K562 (cell line): ENCODE results near the gene POLR2L. TPM values are rescaled to one million over a fixed set of nuclear protein-coding genes. Genes with fewer than 3 reads are reported as not detected.

Experiments used
- CGGBP1 ChIP-seq: fragments of 250-450 bp; sonication (Bioruptor Pico); IDR thresholded peaks from 2 replicates; pipeline ENCODE4 v1.9.0; 2021; ENCODE audit warnings: mild to moderate bottlenecking
- CREM ChIP-seq: IDR thresholded peaks from 2 replicates; pipeline ENCODE4 v1.6.1; 2014; ENCODE audit warnings: antibody characterized with exemption, low read depth
- CXXC5 ChIP-seq: fragments of 250-450 bp; sonication (Bioruptor Pico); IDR thresholded peaks from 2 replicates; pipeline ENCODE4 v1.8.0; 2022; ENCODE audit warnings: inconsistent platforms, mild to moderate bottlenecking, moderate library complexity
- ESRRA ChIP-seq: fragments of 450-650 bp; IDR thresholded peaks from 2 replicates; pipeline ENCODE4 v1.6.1; 2014; ENCODE audit warnings: low read depth, mild to moderate bottlenecking, moderate library complexity, borderline replicate concordance
- KLF1 ChIP-seq: fragments of 450-650 bp; IDR thresholded peaks from 2 replicates; pipeline ENCODE4 v1.6.1; 2016; ENCODE audit warnings: missing genetic modification characterization, missing compliant biosample characterization
- L3MBTL2 ChIP-seq: fragments of 450-650 bp; IDR thresholded peaks from 2 replicates; pipeline ENCODE4 v1.6.1; 2016; ENCODE audit warnings: mild to moderate bottlenecking, moderate library complexity
- MYNN ChIP-seq, 2 experiments: sonication (generic); formaldehyde crosslinking in 1 of 2; IDR thresholded peaks; 2 replicates each; pipeline versions ENCODE4 v1.5.0 to v1.6.1; 2016 to 2020; ENCODE audit warnings: antibody characterized with exemption in 1 of 2, missing genetic modification reagents in 1 of 2
- NR2C2 ChIP-seq, 2 experiments: fragments of 200-800 bp in 1 of 2; sonication (Bioruptor generic) in 1 of 2; sonication (generic) in 1 of 2; formaldehyde crosslinking in 1 of 2; IDR thresholded peaks; 2 replicates each; pipeline versions ENCODE4 v1.6.1 to v1.8.0; 2016 to 2022; ENCODE audit warnings: mild to moderate bottlenecking in 1 of 2, missing compliant biosample characterization in 1 of 2, missing genetic modification characterization in 1 of 2, missing genetic modification reagents in 1 of 2
- POLR2G ChIP-seq: fragments of 200-400 bp; formaldehyde crosslinking; IDR thresholded peaks from 2 replicates; pipeline ENCODE4 v1.6.1; 2017; ENCODE audit warnings: low read depth, mild to moderate bottlenecking, antibody characterized with exemption, low read length, moderate library complexity
- RBM15 ChIP-seq: fragments of 200-400 bp; formaldehyde crosslinking; IDR thresholded peaks from 2 replicates; pipeline ENCODE4 v1.6.1; 2018; ENCODE audit warnings: mild to moderate bottlenecking, low read length, moderate library complexity; ENCODE audit not compliant: insufficient read depth
- SUPT5H ChIP-seq: fragments of 450-650 bp; IDR thresholded peaks from 2 replicates; pipeline ENCODE4 v1.6.1; 2016
- WHSC1 ChIP-seq: IDR thresholded peaks from one replicate; pipeline ENCODE4 v1.6.1; 2012; ENCODE audit warnings: low read length, control low read depth, inconsistent platforms
- ZBTB34 ChIP-seq: fragments of 250-450 bp; sonication (Bioruptor Pico); IDR thresholded peaks from 2 replicates; pipeline ENCODE4 v1.8.0; 2021; ENCODE audit warnings: mild to moderate bottlenecking, moderate library complexity
- ZNF197 ChIP-seq: fragments of 200-800 bp; sonication (Bioruptor generic); IDR thresholded peaks from 2 replicates; pipeline ENCODE4 v1.6.1; 2016; ENCODE audit warnings: low read depth, missing genetic modification characterization, missing compliant biosample characterization
- ZNF609 ChIP-seq: sonication (generic); formaldehyde crosslinking; IDR thresholded peaks from 2 replicates; pipeline ENCODE4 v1.8.1; 2023; ENCODE audit warnings: missing genetic modification reagents, mild to moderate bottlenecking, borderline replicate concordance
- polyA plus RNA-seq, 8 experiments: library from polyadenylated mRNA; depleted of rRNA in 4 of 8; stranded (reverse) in 5 of 8; unstranded in 3 of 8; fragments of >200 nt; fragmentation: Nextera tagmentation in 2 of 8; fragmentation: Illumina TruSeq in 1 of 8; extraction: Ambion mirVana in 2 of 8; extraction: Trizol in 1 of 8; gene quantifications; 2 replicates each; pipeline versions ENCODE4 v1.2.1 to v1.2.3, GENCODE V29; 2011 to 2014; ENCODE audit warnings: inconsistent platforms in 1 of 8, missing spikeins in 1 of 8
- total RNA-seq, 7 experiments: library from RNA; depleted of rRNA in 6 of 7; stranded (reverse); fragments of >200 nt in 6 of 7; fragmentation: Illumina TruSeq in 2 of 7; extraction: Trizol in 2 of 7; gene quantifications; 2 replicates each; pipeline versions ENCODE4 v1.2.1 to v1.2.3, GENCODE V29; 2011 to 2021; ENCODE audit warnings: low replicate concordance in 1 of 7

Gene POLR2L
- total and polyA plus RNA-seq, 9 of the 15 experiments (the other 6 are each of a cell fraction or from before 2014, with no cell fraction given) = 38.3 to 688 (median 108) TPM

- no peak for TF ChIP-seq NR2C2 (CRISPR knock-in tag; IDR thresholded peaks at IDR 0.05)
- no peak for TF ChIP-seq NR2C2 (tag; IDR thresholded peaks at IDR 0.05)
- TF ChIP-seq SUPT5H = no peak
- TF ChIP-seq POLR2G = peak; percentile 76
- TF ChIP-seq ZBTB34 = no peak
- TF ChIP-seq MYNN (IDR thresholded peaks at IDR 0.05) = no peak
- TF ChIP-seq MYNN (CRISPR knock-in tag; IDR thresholded peaks at IDR 0.05) = no peak
- no peak for TF ChIP-seq WHSC1
- peak; percentile 93 for TF ChIP-seq KLF1
- TF ChIP-seq ZNF197 (CRISPR knock-in tag) = no peak
- TF ChIP-seq CREM = no peak
- TF ChIP-seq L3MBTL2 = no peak
- TF ChIP-seq RBM15 = no peak
- no peak for TF ChIP-seq ESRRA
- TF ChIP-seq CXXC5 (CRISPR knock-in tag) = 0 out of 2 replicates have a peak, but pooled peaks have one; percentile 38
- TF ChIP-seq ZNF609 (CRISPR knock-in tag) = no peak
- TF ChIP-seq CGGBP1 (CRISPR knock-in tag) = no peak
- TF ChIP-seq, all 486 proteins: peak for 14
Measured at GRCh38 chr11:862081-862661, 19.8 kb upstream of the POLR2L start (continued).
